Lung (tissue), 16 donors: ENCODE results near the gene ZSCAN22. TPM values are rescaled to one million over a fixed set of nuclear protein-coding genes. Genes with fewer than 3 reads are reported as not detected.

ENCODE experiments used
- ATAC-seq: fragments of 200-7000 bp; cut with Tn5 transposase; one replicate; pipeline ENCODE4 v1.9.1; 2020; ENCODE audit warnings: moderate number of reproducible peaks; ENCODE audit not compliant: insufficient read depth, low FRiP score
- DNase-seq, 3 donors: peaks; one replicate each; pipeline ENCODE4 v3.0.0-alpha.2; 2013 to 2017
- H3K27ac ChIP-seq, 2 donors: one replicate each; pipeline ENCODE4 v1.5.1; 2013; ENCODE audit warnings: mild to moderate bottlenecking in 2 of 2, moderate library complexity in 2 of 2, control low read depth in 1 of 2, inconsistent platforms in 1 of 2, low read depth in 1 of 2, low read length in 1 of 2
- H3K27me3 ChIP-seq, 3 donors: one replicate each; pipeline ENCODE4 v1.5.1; 2013; ENCODE audit warnings: low read length in 2 of 3; ENCODE audit not compliant: control insufficient read depth in 3 of 3, insufficient read depth in 3 of 3
- H3K36me3 ChIP-seq, 4 donors: one replicate each; pipeline ENCODE4 v1.5.1; 2013; ENCODE audit warnings: low read length in 4 of 4, mild to moderate bottlenecking in 1 of 4, moderate library complexity in 1 of 4; ENCODE audit not compliant: control insufficient read depth in 4 of 4, insufficient read depth in 4 of 4
- H3K4me1 ChIP-seq, 5 donors: one replicate each; pipeline ENCODE4 v1.5.1; 2013; ENCODE audit warnings: low read length in 5 of 5, mild to moderate bottlenecking in 2 of 5, moderate library complexity in 1 of 5; ENCODE audit not compliant: control insufficient read depth in 5 of 5, insufficient read depth in 5 of 5
- H3K4me3 ChIP-seq: one replicate; pipeline ENCODE4 v1.5.1; 2013; ENCODE audit warnings: mild to moderate bottlenecking, control low read depth, moderate library complexity
- H3K9ac ChIP-seq, 2 donors: one replicate each; pipeline ENCODE4 v1.5.1; 2013; ENCODE audit warnings: low read length in 2 of 2, control low read depth in 1 of 2; ENCODE audit not compliant: insufficient read depth in 1 of 2
- H3K9me3 ChIP-seq, 4 donors: one replicate each; pipeline ENCODE4 v1.5.1; 2013; ENCODE audit warnings: low read length in 3 of 4, mild to moderate bottlenecking in 1 of 4, moderate library complexity in 1 of 4; ENCODE audit not compliant: control insufficient read depth in 4 of 4, insufficient read depth in 3 of 4
- WGBS, 2 donors: extraction: QIAGEN DNeasy Blood & Tissue Kit; methylation state at CpG; one replicate each; pipeline ENCODE4 v1.1.7; 2013; 5-methylcytosine and 5-hydroxymethylcytosine counted together
- long read RNA-seq, 5 donors: transcript quantifications; one replicate each; lab custom pipeline, GENCODE V29; 2026
- polyA plus RNA-seq, 2 donors: library from polyadenylated mRNA; stranded (reverse); fragments of 200-250 nt; gene quantifications; one replicate each; pipeline ENCODE4 v1.2.1, GENCODE V29; 2013
- total RNA-seq, 2 donors: library from RNA; depleted of rRNA in 1 of 2; stranded (reverse); fragments of >200 nt in 1 of 2; gene quantifications; one replicate each; pipeline ENCODE4 v1.2.1, GENCODE V29; 2014 to 2021
- TF ChIP-seq, protein P1 (sequence below): IDR thresholded peaks from 2 replicates; pipeline ENCODE4 v1.5.1; 2012; ENCODE audit warnings: mild to moderate bottlenecking; ENCODE audit errors: control extremely low read depth, extremely low read depth
- donor health status: control.
- donor health status: control.
- donor health status: Bipolar disorder and iron deficiency.
- donor health status: healthy.
- donor health status: DM: yes; HTN: yes; CAD: no.

The ZSCAN22 gene
- 1 to 10 TPM; 3.7 TPM for total RNA-seq
- 1 to 10 TPM in 1 of 2 donors, under 1 TPM in 1; 0.93 to 1.1 TPM for polyA plus RNA-seq
- long read RNA-seq, donor 1, full-length matches to known transcripts, result 1 of 1 reads
- long read RNA-seq, donor 1, partial matches to known transcripts, result 0 of 1 reads
- long read RNA-seq, donor 1, other reads (novel, unspliced or antisense), result 0 of 1 reads
- long read RNA-seq, donor 2, result 0 reads
- long read RNA-seq, donor 3, result 0 reads
- long read RNA-seq, donor 4, full-length matches to known transcripts, result 1 of 1 reads
- long read RNA-seq, donor 4, partial matches to known transcripts, result 0 of 1 reads
- long read RNA-seq, donor 4, other reads (novel, unspliced or antisense), result 0 of 1 reads
- long read RNA-seq, donor 5, full-length matches to known transcripts, result 1 of 1 reads
- long read RNA-seq, donor 5, partial matches to known transcripts, result 0 of 1 reads
- long read RNA-seq, donor 5, other reads (novel, unspliced or antisense), result 0 of 1 reads

DNA sequence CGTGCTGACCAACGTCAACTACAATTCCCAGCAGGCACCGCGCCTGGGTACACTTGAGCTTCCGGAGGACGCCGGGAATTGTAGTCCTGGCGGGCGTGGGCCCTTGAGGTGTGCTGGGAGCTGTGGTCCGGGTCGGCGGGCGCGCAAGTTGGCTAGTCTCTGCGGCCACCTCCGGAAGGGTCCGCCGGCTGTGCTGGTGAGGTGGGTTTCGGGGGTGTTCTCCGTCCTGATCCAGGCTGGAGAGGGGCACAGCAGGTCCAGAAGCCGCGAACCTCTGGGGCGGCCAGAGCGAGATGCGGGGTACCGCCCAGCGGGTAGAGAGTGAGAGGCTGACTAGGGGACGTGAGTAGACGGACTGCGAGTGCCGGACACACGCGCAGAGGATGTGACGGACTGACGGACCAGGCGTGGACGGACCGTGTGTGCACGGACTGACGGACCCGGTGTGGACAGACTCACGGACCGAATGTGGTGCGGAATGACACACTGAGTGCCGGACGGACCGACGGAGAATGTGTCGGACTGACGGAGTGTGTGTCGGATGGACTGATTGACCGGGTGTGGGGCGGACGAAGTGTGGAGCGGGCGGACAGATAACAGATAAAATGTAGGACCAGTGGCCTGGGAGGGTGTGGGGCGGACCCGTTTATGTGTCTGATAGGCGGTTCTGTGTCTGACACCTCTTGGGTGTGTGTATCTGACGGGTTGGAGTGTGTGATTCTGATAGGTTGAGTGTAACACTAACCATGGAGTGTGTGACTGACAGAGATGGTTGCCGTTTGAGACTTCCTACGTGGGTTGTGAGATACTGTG lies at the start of gene ZSCAN22:
Gene ZSCAN22 (plus strand): TSS at position 81 of the 813 bp plus-strand sequence. CDS start 7,809 bp downstream, outside the sequence.
- 0 to 1% methylated on average over 61 to 62 of the region's 62 CpGs for WGBS, 2 donors
- H3K9ac ChIP-seq, result peak within 1 kb of the TSS; percentile 49 to 97
- no peaks in the 10 kb centered on the region for H3K27me3 ChIP-seq
- H3K4me1 ChIP-seq, result peaks cover 7 to 15% (median 9%) of the 10 kb centered on the region in 5 donors
- peak; percentile 96 for ATAC-seq
- H3K9me3 ChIP-seq, result no peaks in the 10 kb centered on the region
- peak within 1 kb of the TSS; percentile 61 for H3K4me3 ChIP-seq
- TF ChIP-seq, protein P1, sequence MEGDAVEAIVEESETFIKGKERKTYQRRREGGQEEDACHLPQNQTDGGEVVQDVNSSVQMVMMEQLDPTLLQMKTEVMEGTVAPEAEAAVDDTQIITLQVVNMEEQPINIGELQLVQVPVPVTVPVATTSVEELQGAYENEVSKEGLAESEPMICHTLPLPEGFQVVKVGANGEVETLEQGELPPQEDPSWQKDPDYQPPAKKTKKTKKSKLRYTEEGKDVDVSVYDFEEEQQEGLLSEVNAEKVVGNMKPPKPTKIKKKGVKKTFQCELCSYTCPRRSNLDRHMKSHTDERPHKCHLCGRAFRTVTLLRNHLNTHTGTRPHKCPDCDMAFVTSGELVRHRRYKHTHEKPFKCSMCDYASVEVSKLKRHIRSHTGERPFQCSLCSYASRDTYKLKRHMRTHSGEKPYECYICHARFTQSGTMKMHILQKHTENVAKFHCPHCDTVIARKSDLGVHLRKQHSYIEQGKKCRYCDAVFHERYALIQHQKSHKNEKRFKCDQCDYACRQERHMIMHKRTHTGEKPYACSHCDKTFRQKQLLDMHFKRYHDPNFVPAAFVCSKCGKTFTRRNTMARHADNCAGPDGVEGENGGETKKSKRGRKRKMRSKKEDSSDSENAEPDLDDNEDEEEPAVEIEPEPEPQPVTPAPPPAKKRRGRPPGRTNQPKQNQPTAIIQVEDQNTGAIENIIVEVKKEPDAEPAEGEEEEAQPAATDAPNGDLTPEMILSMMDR, result no peak
- DNase-seq, result peak; percentile 96 to 98 (median 97)
- H3K36me3 ChIP-seq, result peaks cover 0 to 3% (median 0%) of the 10 kb centered on the region in 4 donors
- peak within 1 kb of the TSS; percentile 91 for H3K27ac ChIP-seq

DNA sequence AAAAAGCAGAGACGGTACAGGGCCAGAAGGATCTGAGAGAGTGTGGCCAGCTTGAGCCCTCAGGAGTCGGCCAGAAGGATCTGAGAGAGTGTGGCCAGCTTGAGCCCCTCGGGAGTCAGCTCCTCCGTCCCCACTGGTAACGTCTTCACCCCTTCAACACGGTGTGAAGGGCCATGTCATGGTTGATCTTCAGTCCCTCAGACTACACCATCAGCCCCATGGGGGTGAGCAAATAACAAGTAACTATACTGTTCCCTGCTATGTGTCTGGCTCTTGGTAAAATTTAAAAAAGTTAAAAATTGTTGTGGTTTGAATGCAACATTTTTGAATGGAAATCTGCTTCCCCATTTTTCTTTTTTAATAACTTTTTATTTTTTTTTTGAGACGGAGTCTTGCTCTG lies 49.6 kb upstream of the ZSCAN22 start:
- peaks cover under 1 to 39% (median 23%) of the 10 kb centered on the region in 4 donors for H3K36me3 ChIP-seq
- H3K4me1 ChIP-seq, result peaks cover 0 to 9% (median 8%) of the 10 kb centered on the region in 5 donors
- no peaks in the 10 kb centered on the region for H3K27me3 ChIP-seq
- TF ChIP-seq, protein P1, result no peak
- no peak for ATAC-seq
- H3K4me3 ChIP-seq, result no peak overlapping the region
- no peak overlapping the region for H3K9ac ChIP-seq
- DNase-seq, result no peak
- H3K9me3 ChIP-seq, result peaks cover 0 to 12% (median 7%) of the 10 kb centered on the region in 4 donors
- 91 to 95% methylated on average over 7 of the region's 7 CpGs for WGBS, 2 donors
- H3K27ac ChIP-seq, result no peak overlapping the region

DNA sequence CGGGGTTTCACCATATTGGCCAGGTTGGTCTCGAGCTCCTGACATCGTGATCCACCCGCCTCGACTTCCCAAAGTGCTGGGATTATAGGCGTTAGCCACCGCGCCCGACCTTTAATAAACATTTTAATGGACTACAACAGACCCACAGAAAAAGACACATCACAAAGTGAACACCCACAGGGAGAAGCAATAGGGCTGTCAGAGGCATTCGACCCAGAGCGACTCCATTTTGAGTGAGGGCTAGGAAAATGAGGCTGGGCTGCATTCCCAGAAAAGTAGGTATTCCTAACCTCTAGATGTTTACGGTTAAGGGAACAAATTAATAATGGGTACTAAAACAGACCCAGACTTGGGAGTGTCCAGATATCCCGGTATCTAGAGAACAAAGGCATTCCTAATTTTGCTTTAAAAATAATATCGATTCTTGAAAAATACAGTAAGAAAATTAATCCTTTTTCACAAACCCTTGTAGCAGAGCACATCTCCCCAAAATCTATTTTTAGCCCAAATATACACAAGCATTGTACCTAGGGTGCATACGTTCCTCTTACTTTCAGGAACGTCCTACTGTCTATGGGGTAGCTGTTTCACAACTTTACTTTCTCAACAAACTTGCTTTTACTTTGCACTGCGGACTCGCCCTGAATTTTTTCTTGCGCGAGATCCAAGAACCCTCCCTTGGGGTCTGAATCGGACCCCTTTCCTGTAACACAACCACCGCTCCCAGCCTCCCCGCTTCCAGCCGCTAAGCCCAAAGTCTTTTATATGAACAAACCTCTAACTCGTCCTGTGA lies 48.9 kb upstream of the ZSCAN22 start:
- DNase-seq, result peak in 2 of 3 donors; percentile 28 to 41
- peak overlapping the region; percentile 43 to 87 for H3K9ac ChIP-seq
- peaks cover 0 to 9% (median 8%) of the 10 kb centered on the region in 5 donors for H3K4me1 ChIP-seq
- no peaks in the 10 kb centered on the region for H3K27me3 ChIP-seq
- WGBS, 2 donors, result 43 to 44% methylated on average over 25 of the region's 25 CpGs
- peaks cover 0 to 9% (median 7%) of the 10 kb centered on the region in 4 donors for H3K9me3 ChIP-seq
- H3K4me3 ChIP-seq, result peak overlapping the region; percentile 64
- ATAC-seq, result peak; percentile 3
- H3K27ac ChIP-seq, result peak overlapping the region; percentile 90 to 91
- peaks cover 0 to 38% (median 20%) of the 10 kb centered on the region in 4 donors for H3K36me3 ChIP-seq
- TF ChIP-seq, protein P1, result no peak
